CD4-positive, alpha-beta T cell treated with Interleukin-15 for 4 hours (primary cell): ENCODE results near the gene KRT7.
"Not testable (repeated sequence)": the region's sequence is repeated elsewhere in the genome, so short reads cannot be mapped to it uniquely, and the experiment has no call there.

Source experiments
- DNase-seq: peaks from one replicate; pipeline ENCODE4 v3.0.0-alpha.2; 2020; ENCODE audit warnings: low spot score

KRT7 gene

GRCh38 chr12:52255926-52256583, 23.0 kb downstream of the KRT7 start:
- no peak for DNase-seq

GRCh38 chr12:52256584-52256935, 23.5 kb downstream of the KRT7 start:
- DNase-seq: no peak

GRCh38 chr12:52257074-52257551, 24.1 kb downstream of the KRT7 start:
- no peak for DNase-seq

- not testable (repeated sequence) for DNase-seq
Observed at GRCh38 chr12:52257922-52258321, 24.9 kb downstream of the KRT7 start.

GRCh38 chr12:52258335-52258901, 25.4 kb downstream of the KRT7 start:
- no peak for DNase-seq

- DNase-seq: no peak
Observed at GRCh38 chr12:52259657-52260243, 26.7 kb downstream of the KRT7 start.

- no peak for DNase-seq
Observed at GRCh38 chr12:52260361-52261207, 27.5 kb downstream of the KRT7 start.

- DNase-seq: no peak
Observed at GRCh38 chr12:52261208-52261484, 28.1 kb downstream of the KRT7 start.

- no peak for DNase-seq
Observed at GRCh38 chr12:52262286-52262685, 29.2 kb downstream of the KRT7 start.

- DNase-seq: no peak
Observed at GRCh38 chr12:52263761-52264434, 30.9 kb downstream of the KRT7 start.

- no peak for DNase-seq
Observed at GRCh38 chr12:52264435-52264825, 31.4 kb downstream of the KRT7 start.

- DNase-seq: no peak
Observed at GRCh38 chr12:52266514-52266913, 33.5 kb downstream of the KRT7 start.

- no peak for DNase-seq
Observed at GRCh38 chr12:52267266-52267665, 34.2 kb downstream of the KRT7 start.

- no peak for DNase-seq
Observed at GRCh38 chr12:52267699-52268098, 34.7 kb downstream of the KRT7 start.

- DNase-seq: no peak
Observed at GRCh38 chr12:52268212-52268611, 35.2 kb downstream of the KRT7 start.

- no peak for DNase-seq
Observed at GRCh38 chr12:52270541-52271070, 37.6 kb downstream of the KRT7 start.

GRCh38 chr12:52271158-52271557, 38.1 kb downstream of the KRT7 start:
- no peak for DNase-seq

GRCh38 chr12:52274521-52275120, 41.6 kb downstream of the KRT7 start, which contains the start of gene KRT86:
Gene KRT86 (plus strand): TSS chr12:52274645. CDS start chr12:52301917, 27,272 bp downstream.
- DNase-seq: no peak

- DNase-seq: no peak
Observed at GRCh38 chr12:52275686-52276085, 42.6 kb downstream of the KRT7 start.

GRCh38 chr12:52277486-52278245, 44.6 kb downstream of the KRT7 start:
- no peak for DNase-seq
